ENCODE data around the gene DCAF5. TPM values are rescaled to one million over a fixed set of nuclear protein-coding genes. Genes with fewer than 3 reads are reported as not detected.

Gene DCAF5
- total and polyA plus RNA-seq, 2 of the 13 experiments (the other 11 are each of a cell fraction or from before 2014, with no cell fraction given) = 13.4 to 31.6 TPM

DNA sequence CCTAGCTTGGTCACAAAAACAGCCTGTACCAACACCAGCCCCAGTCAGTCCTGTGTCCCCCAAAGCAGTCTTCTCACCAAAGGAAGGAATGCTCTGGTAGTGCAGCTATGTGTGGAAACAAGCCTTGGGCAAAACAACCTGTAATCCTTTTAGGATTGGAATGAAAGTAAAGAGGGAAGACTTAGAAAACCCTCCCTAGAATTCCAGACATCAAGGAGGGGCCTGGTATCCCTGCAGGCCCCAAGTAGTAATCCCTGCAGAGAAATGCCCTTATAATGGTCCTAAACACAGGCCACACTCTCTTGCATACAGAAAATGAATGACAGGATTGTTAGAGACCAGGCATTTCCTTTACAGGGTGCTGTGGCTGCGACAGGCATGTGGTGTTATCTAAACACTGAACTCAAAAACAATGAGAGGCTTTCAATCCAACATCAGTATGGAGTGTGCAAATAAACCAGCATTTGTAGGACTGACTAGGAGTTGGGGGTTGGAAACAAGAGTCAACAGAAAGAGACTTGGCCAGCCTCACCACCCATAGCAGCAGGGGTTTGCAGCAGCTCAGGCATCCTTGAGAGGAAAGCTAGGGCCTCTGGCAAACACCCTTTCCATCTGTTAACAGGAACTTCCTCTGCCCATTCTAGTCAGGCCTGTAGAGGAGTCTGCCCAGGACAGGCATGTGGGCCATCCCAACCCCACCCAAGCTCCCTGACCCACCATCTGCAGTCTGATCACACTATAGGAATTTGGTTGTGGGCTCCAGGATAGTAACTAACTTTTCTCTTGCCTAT lies 59.1 kb downstream of the DCAF5 start:
- intact Hi-C loops (cut with micrococcal nuclease; ENCODE audit: unreplicated experiment) = loop anchor here (5.0 kb wide), 2 partner anchors 182 to 232 kb away; no protein-coding TSS in a partner anchor
- peak overlapping the region in 1 of 3 experiments; percentile 39; a peak in 1 of 6 replicates for H3K4me3 ChIP-seq (replicated peaks in 1 of 3; ENCODE audit: insufficient read depth in 1 of 3, low read depth in 2 of 3, low read length in 3 of 3)
- H3K27me3 ChIP-seq (ENCODE audit: control insufficient read depth in 1 of 2, insufficient read depth in 2 of 2, low read length in 2 of 2) = no peaks in the 10 kb centered on the region
- in situ Hi-C loops (cut with HindIII; ENCODE audit: extremely low pct_ligation_motif_present, low pct_unique_long_range_greater_than_20kb) = no loop called here
- DNase-seq (ENCODE audit: low spot score) (peak; percentile 97), ATAC-seq (peak; percentile 99), FAIRE-seq (peak; percentile 88)
- CTCF ChIA-PET (ENCODE audit: low intra/inter-chr PET ratio, low total read pairs) = no interaction called here
- BruUV-seq (replicated peaks) = no TSS peak
- H4K20me1 ChIP-seq (ENCODE audit: insufficient read depth, low read length) = no peaks in the 10 kb centered on the region
- peak overlapping the region; percentile 82 for H3K27ac ChIP-seq (ENCODE audit: extremely low read length, insufficient read depth, low read length)
- H3K4me2 ChIP-seq (ENCODE audit: low read depth, low read length) = peak overlapping the region; percentile 67
- no peaks in the 10 kb centered on the region for H3K9me3 ChIP-seq (ENCODE audit: low read length)
- POLR2A ChIA-PET = interaction anchor here (1.9 kb wide), 1 partner anchor 14 kb away, joined by 5 read pairs; no protein-coding TSS in a partner anchor
- H3K4me1 ChIP-seq (ENCODE audit: insufficient read depth, low read length) = peaks cover 42% of the 10 kb centered on the region
- peaks cover 4 to 28% of the 10 kb centered on the region in 2 experiments; a peak in 4 of 5 replicates for H3K36me3 ChIP-seq (replicated peaks in 1 of 2; ENCODE audit: control insufficient read depth in 1 of 2, insufficient read depth in 2 of 2, low read length in 2 of 2)
- peak overlapping the region; percentile 60 for H3K9ac ChIP-seq (ENCODE audit: insufficient read depth, low read depth, low read length)
- no peak overlapping the region for H2AFZ ChIP-seq (ENCODE audit: low read length)
- WGBS (ENCODE audit: low lambda C conversion rate) = 0% methylated on average over 1 of the region's 1 CpG
- no peaks in the 10 kb centered on the region for H3K79me2 ChIP-seq (ENCODE audit: insufficient read depth, low read length)
- no peak for TF ChIP-seq LCORL (IDR thresholded peaks at IDR 0.05)
- TF ChIP-seq LCORL (CRISPR knock-in tag; IDR thresholded peaks at IDR 0.05) = 0 out of 2 replicates have a peak, but pooled peaks have one; percentile 29
- no peak for TF ChIP-seq ZNF569 (CRISPR knock-in tag; IDR thresholded peaks at IDR 0.05; ENCODE audit: borderline replicate concordance)
- no peak for TF ChIP-seq ZNF543 (CRISPR knock-in tag; IDR thresholded peaks at IDR 0.05)
- TF ChIP-seq, protein P1, sequence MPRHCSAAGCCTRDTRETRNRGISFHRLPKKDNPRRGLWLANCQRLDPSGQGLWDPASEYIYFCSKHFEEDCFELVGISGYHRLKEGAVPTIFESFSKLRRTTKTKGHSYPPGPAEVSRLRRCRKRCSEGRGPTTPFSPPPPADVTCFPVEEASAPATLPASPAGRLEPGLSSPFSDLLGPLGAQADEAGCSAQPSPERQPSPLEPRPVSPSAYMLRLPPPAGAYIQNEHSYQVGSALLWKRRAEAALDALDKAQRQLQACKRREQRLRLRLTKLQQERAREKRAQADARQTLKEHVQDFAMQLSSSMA (CRISPR knock-in tag; IDR thresholded peaks at IDR 0.05) = no peak
- TF ChIP-seq ZNF724P (CRISPR knock-in tag; IDR thresholded peaks at IDR 0.05; ENCODE audit: borderline replicate concordance) = no peak
- TF ChIP-seq NFIB (CRISPR knock-in tag; IDR thresholded peaks at IDR 0.05; ENCODE audit: borderline replicate concordance) = no peak
- no peak for TF ChIP-seq SMAD9 (CRISPR knock-in tag; IDR thresholded peaks at IDR 0.05)
- no peak for TF ChIP-seq ZNF17 (CRISPR knock-in tag; IDR thresholded peaks at IDR 0.05)
- TF ChIP-seq MATR3 (CRISPR knock-in tag; IDR thresholded peaks at IDR 0.05) = no peak
- no peak for TF ChIP-seq ATRX (CRISPR knock-in tag; IDR thresholded peaks at IDR 0.05; ENCODE audit: borderline replicate concordance)
- no peak for TF ChIP-seq SUZ12 (IDR thresholded peaks at IDR 0.05; ENCODE audit: low read depth, low read length)
- TF ChIP-seq ZNF446 (CRISPR knock-in tag; IDR thresholded peaks at IDR 0.05) = no peak
- no peak for TF ChIP-seq ZNF547 (CRISPR knock-in tag; IDR thresholded peaks at IDR 0.05)
- TF ChIP-seq AGO1 (IDR thresholded peaks at IDR 0.05; ENCODE audit: low read depth, low read length, poor library complexity, severe bottlenecking) = no peak
- TF ChIP-seq ZC3H4 (CRISPR knock-in tag; IDR thresholded peaks at IDR 0.05; ENCODE audit: borderline replicate concordance) = no peak
- TF ChIP-seq, protein P2, sequence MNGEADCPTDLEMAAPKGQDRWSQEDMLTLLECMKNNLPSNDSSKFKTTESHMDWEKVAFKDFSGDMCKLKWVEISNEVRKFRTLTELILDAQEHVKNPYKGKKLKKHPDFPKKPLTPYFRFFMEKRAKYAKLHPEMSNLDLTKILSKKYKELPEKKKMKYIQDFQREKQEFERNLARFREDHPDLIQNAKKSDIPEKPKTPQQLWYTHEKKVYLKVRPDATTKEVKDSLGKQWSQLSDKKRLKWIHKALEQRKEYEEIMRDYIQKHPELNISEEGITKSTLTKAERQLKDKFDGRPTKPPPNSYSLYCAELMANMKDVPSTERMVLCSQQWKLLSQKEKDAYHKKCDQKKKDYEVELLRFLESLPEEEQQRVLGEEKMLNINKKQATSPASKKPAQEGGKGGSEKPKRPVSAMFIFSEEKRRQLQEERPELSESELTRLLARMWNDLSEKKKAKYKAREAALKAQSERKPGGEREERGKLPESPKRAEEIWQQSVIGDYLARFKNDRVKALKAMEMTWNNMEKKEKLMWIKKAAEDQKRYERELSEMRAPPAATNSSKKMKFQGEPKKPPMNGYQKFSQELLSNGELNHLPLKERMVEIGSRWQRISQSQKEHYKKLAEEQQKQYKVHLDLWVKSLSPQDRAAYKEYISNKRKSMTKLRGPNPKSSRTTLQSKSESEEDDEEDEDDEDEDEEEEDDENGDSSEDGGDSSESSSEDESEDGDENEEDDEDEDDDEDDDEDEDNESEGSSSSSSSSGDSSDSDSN (CRISPR knock-in tag; IDR thresholded peaks at IDR 0.05) = no peak
- TF ChIP-seq FOXK1 (CRISPR knock-in tag; IDR thresholded peaks at IDR 0.05; ENCODE audit: borderline replicate concordance, low read depth) = 0 out of 2 replicates have a peak, but pooled peaks have one; percentile 29
- TF ChIP-seq ZNF138 (CRISPR knock-in tag; IDR thresholded peaks at IDR 0.05; ENCODE audit: low read depth) = no peak
- no peak for TF ChIP-seq NFE2L2 (IDR thresholded peaks at IDR 0.05; ENCODE audit: low read length)
- TF ChIP-seq RAD21 (CRISPR knock-in tag; IDR thresholded peaks at IDR 0.05) = no peak
- TF ChIP-seq ZNF484 (CRISPR knock-in tag; IDR thresholded peaks at IDR 0.05; ENCODE audit: borderline replicate concordance, low read depth) = no peak
- TF ChIP-seq NR2F6 (IDR thresholded peaks at IDR 0.05) = no peak
- TF ChIP-seq NR2F6 (CRISPR knock-in tag; IDR thresholded peaks at IDR 0.05) = peak; percentile 66
- TF ChIP-seq YEATS4 (CRISPR knock-in tag; IDR thresholded peaks at IDR 0.05; ENCODE audit: borderline replicate concordance) = no peak

Data from HepG2 (cell line).